Measurements from ENCODE around the gene DYNLT5. TPM values are rescaled to one million over a fixed set of nuclear protein-coding genes. Genes with fewer than 3 reads are reported as not detected.

DYNLT5 gene
- total and polyA plus RNA-seq, 10 donors = 0.09 to 2.5 (median 0.60) TPM; not detected in 2

GRCh38 chr1:66729119-66729518 is 23.1 kb upstream of the DYNLT5 start:
- H3K27me3 ChIP-seq (replicated peaks in 1 of 7) = peaks cover 0 to 6% (median 0%) of the 10 kb centered on the region in 7 donors
- DNase-seq = no peak
- no peaks in the 10 kb centered on the region for H3K36me3 ChIP-seq
- no peak overlapping the region for H3K4me3 ChIP-seq
- no peaks in the 10 kb centered on the region for H3K9me3 ChIP-seq
- no peak overlapping the region for H3K27ac ChIP-seq
- intact Hi-C loops (cut with DNase I; ENCODE audit: low total_unique reads) = loop anchor here (10.0 kb wide), 1 partner anchor 474 kb away; no protein-coding TSS in a partner anchor
- 9 to 23% (median 15%) methylated on average over 6 of the region's 6 CpGs for WGBS, 5 donors
- TF ChIP-seq POLR2AphosphoS5 (IDR thresholded peaks at IDR 0.05) = no peak
- no peak for TF ChIP-seq POLR2A (IDR thresholded peaks at IDR 0.05)
- no peak for TF ChIP-seq CTCF (IDR thresholded peaks at IDR 0.05 in 8 of 11, conservative IDR thresholded peaks at IDR 0.05 in 3 of 11)
- H3K4me1 ChIP-seq = peaks cover 0 to 18% (median 3%) of the 10 kb centered on the region in 6 donors

- Histone ChIP-seq H3K4me3 (no peak overlapping the region), H3K4me1 (peaks cover 0 to 18% (median 3%) of the 10 kb centered on the region in 6 donors), H3K36me3 (no peaks in the 10 kb centered on the region), H3K27ac (no peak overlapping the region), H3K27me3 (replicated peaks in 1 of 7) (peaks cover 0 to 6% (median 0%) of the 10 kb centered on the region in 7 donors), H3K9me3 (no peaks in the 10 kb centered on the region)
- WGBS, 5 donors = 44 to 60% (median 52%) methylated on average over 3 of the region's 3 CpGs
- intact Hi-C loops (cut with DNase I; ENCODE audit: low total_unique reads) = loop anchor here (10.0 kb wide), 1 partner anchor 475 kb away; no protein-coding TSS in a partner anchor
- DNase-seq = no peak
- TF ChIP-seq CTCF (IDR thresholded peaks at IDR 0.05 in 8 of 11, conservative IDR thresholded peaks at IDR 0.05 in 3 of 11) (no peak), POLR2AphosphoS5 (IDR thresholded peaks at IDR 0.05) (no peak), POLR2A (IDR thresholded peaks at IDR 0.05) (no peak)
These were observed 22.7 kb upstream of the DYNLT5 start for GRCh38 chr1:66729523-66729922.

GRCh38 chr1:66730462-66730861 is 21.8 kb upstream of the DYNLT5 start:
- Histone ChIP-seq H3K4me3 (no peak overlapping the region), H3K4me1 (peaks cover 0 to 18% (median 3%) of the 10 kb centered on the region in 6 donors), H3K27me3 (replicated peaks in 1 of 7) (peaks cover 0 to 6% (median 0%) of the 10 kb centered on the region in 7 donors), H3K36me3 (no peaks in the 10 kb centered on the region), H3K27ac (no peak overlapping the region), H3K9me3 (no peaks in the 10 kb centered on the region)
- no peak for TF ChIP-seq POLR2A (IDR thresholded peaks at IDR 0.05)
- TF ChIP-seq POLR2AphosphoS5 (IDR thresholded peaks at IDR 0.05) = no peak
- TF ChIP-seq CTCF (IDR thresholded peaks at IDR 0.05 in 8 of 11, conservative IDR thresholded peaks at IDR 0.05 in 3 of 11) = no peak
- 67 to 77% (median 69%) methylated on average over 2 of the region's 2 CpGs for WGBS, 5 donors
- no peak for DNase-seq
- intact Hi-C loops (cut with DNase I; ENCODE audit: low total_unique reads) = no loop called here

GRCh38 chr1:66731170-66731865 is 20.9 kb upstream of the DYNLT5 start:
- no peaks in the 10 kb centered on the region for H3K27me3 ChIP-seq (replicated peaks in 1 of 7)
- TF ChIP-seq POLR2A (IDR thresholded peaks at IDR 0.05) (no peak), CTCF (IDR thresholded peaks at IDR 0.05 in 8 of 11, conservative IDR thresholded peaks at IDR 0.05 in 3 of 11) (no peak), POLR2AphosphoS5 (IDR thresholded peaks at IDR 0.05) (no peak)
- 61 to 86% (median 70%) methylated on average over 4 of the region's 4 CpGs for WGBS, 5 donors
- no peaks in the 10 kb centered on the region for H3K9me3 ChIP-seq
- no peak overlapping the region for H3K27ac ChIP-seq
- intact Hi-C loops (cut with DNase I; ENCODE audit: low total_unique reads) = no loop called here
- H3K36me3 ChIP-seq = no peaks in the 10 kb centered on the region
- no peak for DNase-seq
- H3K4me3 ChIP-seq = no peak overlapping the region
- peaks cover 0 to 11% (median under 1%) of the 10 kb centered on the region in 6 donors for H3K4me1 ChIP-seq

Data from spleen (tissue), 11 donors.